ENCODE data around the gene HEXB. TPM values are rescaled to one million over a fixed set of nuclear protein-coding genes. Genes with fewer than 3 reads are reported as not detected.

The HEXB gene
- total RNA-seq, 2 donors from 2014 or later, result 38.2 to 43.2 TPM

DNA sequence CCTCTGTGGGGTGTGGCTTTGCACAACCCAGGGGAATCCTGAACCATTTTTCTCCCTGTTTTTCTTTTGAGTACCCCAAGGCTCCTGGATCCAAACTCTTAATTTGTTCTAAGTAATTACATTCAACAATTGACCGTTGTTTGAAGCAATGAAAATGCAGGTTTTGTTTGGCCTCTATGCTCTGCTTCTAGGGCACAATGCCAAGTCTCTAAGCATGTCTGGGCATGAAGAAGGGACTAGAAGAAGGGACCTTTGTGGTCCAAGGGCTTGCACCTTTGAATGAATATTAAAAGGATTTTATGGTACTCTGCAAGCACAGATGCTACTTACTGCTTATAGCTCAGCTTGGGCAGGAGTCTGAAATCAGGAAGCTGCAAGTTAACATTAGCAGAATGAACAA is 37.9 kb upstream of the HEXB start:
- H3K4me1 Mint-ChIP-seq, result peaks cover 2% of the 10 kb centered on the region
- H3K27me3 Mint-ChIP-seq, result peaks cover 31% of the 10 kb centered on the region
- ATAC-seq (no peak), DNase-seq (no peak)
- no peaks in the 10 kb centered on the region for H3K36me3 Mint-ChIP-seq (ENCODE audit: low read depth)
- no peaks in the 10 kb centered on the region for H3K9me3 ChIP-seq (ENCODE audit: control insufficient read depth, low read length, poor library complexity, severe bottlenecking)
- no peak overlapping the region for H3K27ac Mint-ChIP-seq
- H3K4me3 Mint-ChIP-seq, result no peak overlapping the region

DNA sequence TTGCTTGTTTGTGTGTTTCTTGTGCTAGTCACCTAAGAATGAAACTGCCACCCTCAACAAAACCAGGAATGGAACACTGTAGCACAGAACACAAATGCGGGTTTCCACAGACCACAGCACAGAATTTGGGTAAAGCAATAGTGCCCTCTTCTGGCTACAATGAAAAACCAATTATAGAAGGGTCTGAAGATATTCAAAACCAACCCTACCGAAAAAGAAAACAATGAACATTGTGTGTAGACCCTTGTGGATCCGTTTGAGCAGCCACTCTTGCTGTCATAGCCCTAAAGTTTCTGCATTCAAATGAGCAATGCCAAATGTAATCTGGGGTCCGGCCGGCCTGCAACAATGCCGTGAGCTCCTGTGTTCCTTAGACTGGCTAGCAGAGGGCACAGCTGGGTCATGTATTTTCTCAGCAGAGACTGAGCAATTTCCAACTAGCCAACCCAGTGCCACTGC is 36.2 kb upstream of the HEXB start:
- H3K9me3 ChIP-seq (ENCODE audit: control insufficient read depth, low read length, poor library complexity, severe bottlenecking), result no peaks in the 10 kb centered on the region
- ATAC-seq, result peak; percentile 79
- Mint-ChIP-seq H3K36me3 (ENCODE audit: low read depth) (no peaks in the 10 kb centered on the region), H3K27ac (no peak overlapping the region), H3K4me1 (no peaks in the 10 kb centered on the region), H3K27me3 (peaks cover 24% of the 10 kb centered on the region), H3K4me3 (no peak overlapping the region)
- no peak for DNase-seq

DNA sequence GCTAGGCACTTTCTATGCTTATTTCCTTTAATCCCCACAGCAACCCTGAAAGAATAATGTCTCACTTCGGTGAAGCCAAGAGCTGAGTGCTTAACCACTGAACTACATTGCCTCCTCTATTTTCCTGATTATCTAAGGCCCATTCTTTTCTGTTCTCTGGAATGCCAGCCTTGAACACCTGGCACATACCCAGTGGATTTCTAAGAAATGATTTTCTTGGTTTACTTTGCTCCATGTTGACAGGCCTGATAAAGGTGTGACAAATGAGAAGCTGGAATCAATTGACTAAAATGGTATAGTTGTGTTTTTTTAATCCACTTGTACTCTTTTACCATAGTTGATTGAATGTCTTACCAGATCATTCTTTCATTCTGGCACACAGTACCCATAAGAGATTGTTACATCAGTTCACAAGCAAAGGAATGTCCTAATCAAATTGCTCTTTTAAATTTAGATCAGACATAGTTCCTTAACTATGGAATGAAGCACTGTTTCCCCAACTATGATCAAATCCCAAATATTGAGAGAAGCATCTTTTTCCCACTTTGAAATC is 35.5 kb upstream of the HEXB start:
- no peaks in the 10 kb centered on the region for H3K4me1 Mint-ChIP-seq
- H3K27me3 Mint-ChIP-seq, result peaks cover 24% of the 10 kb centered on the region
- H3K4me3 Mint-ChIP-seq, result no peak overlapping the region
- H3K36me3 Mint-ChIP-seq (ENCODE audit: low read depth), result no peaks in the 10 kb centered on the region
- H3K9me3 ChIP-seq (ENCODE audit: control insufficient read depth, low read length, poor library complexity, severe bottlenecking), result no peaks in the 10 kb centered on the region
- no peak for ATAC-seq
- no peak overlapping the region for H3K27ac Mint-ChIP-seq
- no peak for DNase-seq

DNA sequence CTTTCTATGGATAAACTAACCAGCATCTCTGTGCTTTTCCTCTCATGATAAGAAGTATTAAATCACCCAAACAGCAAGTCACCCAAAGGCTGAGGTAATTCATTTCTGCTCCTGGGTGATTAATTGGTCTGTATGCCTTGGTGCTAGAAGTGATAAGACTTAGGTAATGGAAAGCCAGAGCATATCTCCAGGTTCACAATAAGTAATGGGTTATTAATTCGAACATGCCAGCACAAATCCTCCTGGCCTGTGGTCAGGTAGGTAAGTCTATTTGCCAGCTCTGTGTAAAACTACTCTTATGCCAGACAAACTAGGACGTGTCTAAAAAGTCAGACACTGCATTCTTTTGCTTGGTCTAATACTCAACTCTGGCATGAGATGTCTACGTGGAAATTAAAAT is 33.3 kb upstream of the HEXB start:
- DNase-seq, result no peak
- Mint-ChIP-seq H3K36me3 (ENCODE audit: low read depth) (no peaks in the 10 kb centered on the region), H3K4me3 (no peak overlapping the region), H3K4me1 (no peaks in the 10 kb centered on the region), H3K27me3 (peaks cover 22% of the 10 kb centered on the region), H3K27ac (no peak overlapping the region)
- ATAC-seq, result no peak
- H3K9me3 ChIP-seq (ENCODE audit: control insufficient read depth, low read length, poor library complexity, severe bottlenecking), result no peaks in the 10 kb centered on the region

DNA sequence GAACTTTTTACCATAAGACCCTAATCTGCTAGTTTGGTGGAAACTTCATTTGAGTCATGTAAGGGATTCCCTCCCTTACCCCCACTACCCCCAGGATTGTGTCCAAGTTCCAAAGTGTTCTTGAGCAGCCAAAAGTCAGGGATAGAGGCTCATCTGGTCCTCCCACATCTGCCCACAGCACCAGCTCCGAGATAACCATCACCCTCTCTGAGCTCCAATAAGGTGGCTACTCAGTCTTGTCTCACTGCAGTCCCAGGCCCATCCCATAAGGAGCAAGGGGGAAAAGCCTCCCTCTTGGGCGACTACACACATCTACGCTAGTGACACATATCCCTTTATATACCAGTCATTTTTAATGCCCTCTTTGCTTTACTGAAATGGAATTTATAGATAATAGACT is 32.5 kb upstream of the HEXB start:
- Mint-ChIP-seq H3K27me3 (peaks cover 25% of the 10 kb centered on the region), H3K36me3 (ENCODE audit: low read depth) (peaks cover 5% of the 10 kb centered on the region), H3K27ac (no peak overlapping the region), H3K4me1 (no peaks in the 10 kb centered on the region), H3K4me3 (no peak overlapping the region)
- DNase-seq (no peak), ATAC-seq (no peak)
- H3K9me3 ChIP-seq (ENCODE audit: control insufficient read depth, low read length, poor library complexity, severe bottlenecking), result no peaks in the 10 kb centered on the region

DNA sequence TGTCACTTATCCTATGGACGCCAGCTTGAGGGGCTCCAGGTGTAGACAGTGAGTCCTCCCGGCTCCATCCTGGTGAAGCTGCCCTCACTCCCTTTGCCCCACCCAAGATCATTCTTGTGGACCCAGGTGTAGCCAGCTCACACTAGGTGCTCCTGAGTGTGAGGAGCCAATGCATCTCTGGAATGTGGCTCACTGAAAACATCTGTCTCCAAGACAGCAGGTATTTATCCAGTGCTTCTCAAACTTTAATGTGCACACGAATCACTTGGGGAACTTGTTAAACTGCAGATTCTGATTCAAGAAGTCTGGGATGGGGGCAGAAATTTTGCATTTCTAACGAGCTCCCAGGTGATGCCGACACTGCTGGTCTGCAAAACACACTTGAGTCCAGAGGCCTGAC is 31.0 kb upstream of the HEXB start:
- H3K27me3 Mint-ChIP-seq, result peaks cover 34% of the 10 kb centered on the region

DNA sequence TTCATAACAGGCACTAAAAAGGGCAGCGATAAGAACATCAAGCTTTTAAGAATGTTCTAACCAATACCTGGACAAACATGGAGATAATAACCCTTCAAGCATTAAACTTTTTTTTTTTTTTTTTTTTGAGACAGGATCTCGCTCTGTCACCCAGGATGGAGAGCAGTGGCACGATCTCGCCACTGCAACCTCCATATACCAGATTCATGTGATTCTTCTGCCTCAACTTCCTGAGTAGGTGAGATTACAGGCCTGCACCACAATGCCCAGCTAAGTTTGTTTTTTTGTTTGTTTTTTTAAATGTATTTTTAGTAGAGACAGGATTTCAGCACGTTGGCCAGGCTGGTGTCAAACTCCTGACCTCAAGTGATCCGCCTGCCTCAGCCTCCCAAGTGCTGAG is 29.8 kb upstream of the HEXB start:
- DNase-seq, result no peak
- no peak overlapping the region for H3K27ac Mint-ChIP-seq
- H3K36me3 Mint-ChIP-seq (ENCODE audit: low read depth), result peaks cover 5% of the 10 kb centered on the region
- no peaks in the 10 kb centered on the region for H3K9me3 ChIP-seq (ENCODE audit: control insufficient read depth, low read length, poor library complexity, severe bottlenecking)
- H3K4me1 Mint-ChIP-seq, result no peaks in the 10 kb centered on the region
- H3K27me3 Mint-ChIP-seq, result peaks cover 38% of the 10 kb centered on the region
- ATAC-seq, result no peak
- no peak overlapping the region for H3K4me3 Mint-ChIP-seq

More for the DNA sequence above, 31.0 kb upstream of the HEXB start:
- Mint-ChIP-seq H3K4me1 (no peaks in the 10 kb centered on the region), H3K4me3 (no peak overlapping the region), H3K36me3 (ENCODE audit: low read depth) (peaks cover 5% of the 10 kb centered on the region), H3K27ac (no peak overlapping the region)
- ATAC-seq (no peak), DNase-seq (no peak)
- H3K9me3 ChIP-seq (ENCODE audit: control insufficient read depth, low read length, poor library complexity, severe bottlenecking), result no peaks in the 10 kb centered on the region

DNA sequence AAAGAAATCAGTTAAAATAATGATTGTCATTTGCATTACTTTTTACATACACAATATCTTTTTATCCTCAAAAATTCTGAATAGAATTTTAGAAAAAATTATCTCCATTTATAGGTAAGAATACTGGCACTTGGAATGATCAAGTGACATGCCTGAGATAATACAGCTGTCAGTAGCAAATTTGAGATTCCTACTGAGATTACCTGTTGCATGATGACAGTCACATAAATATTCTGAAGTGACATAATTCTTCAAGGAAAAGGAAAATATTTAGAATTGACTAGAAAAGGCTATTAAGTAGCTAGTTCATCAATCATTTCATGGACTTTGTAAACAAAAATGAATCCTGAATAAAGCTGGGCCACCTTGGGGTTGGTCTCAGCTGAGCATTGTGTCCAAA is 29.3 kb upstream of the HEXB start:
- Mint-ChIP-seq H3K27me3 (peaks cover 39% of the 10 kb centered on the region), H3K4me3 (no peak overlapping the region), H3K27ac (no peak overlapping the region)

DNA sequence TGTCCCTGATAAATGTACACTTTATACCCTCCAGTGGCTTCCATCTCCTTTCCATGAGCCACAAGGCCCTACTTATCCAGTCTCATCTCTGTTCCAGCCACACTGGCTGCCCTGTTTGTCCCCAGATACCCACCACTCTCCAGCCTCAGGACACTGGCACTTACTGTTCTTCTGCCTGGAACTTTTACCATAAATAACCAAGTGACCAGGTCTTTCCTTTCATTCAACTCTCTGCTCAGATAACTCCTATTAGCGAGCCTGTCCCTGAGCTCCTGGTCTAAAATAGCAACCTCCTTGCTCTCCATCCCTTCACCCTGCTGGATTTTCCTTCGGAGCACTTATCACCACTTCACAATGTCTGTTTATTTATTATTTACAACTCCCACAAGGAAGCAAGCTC is 27.9 kb upstream of the HEXB start:
- H3K9me3 ChIP-seq (ENCODE audit: control insufficient read depth, low read length, poor library complexity, severe bottlenecking), result no peaks in the 10 kb centered on the region
- H3K27me3 Mint-ChIP-seq, result peaks cover 42% of the 10 kb centered on the region
- no peak overlapping the region for H3K27ac Mint-ChIP-seq
- ATAC-seq, result no peak
- peaks cover 5% of the 10 kb centered on the region for H3K36me3 Mint-ChIP-seq (ENCODE audit: low read depth)
- peak overlapping the region; percentile 55 for H3K4me3 Mint-ChIP-seq
- DNase-seq, result no peak
- peaks cover 3% of the 10 kb centered on the region for H3K4me1 Mint-ChIP-seq

More for the DNA sequence above, 29.3 kb upstream of the HEXB start:
- peaks cover under 1% of the 10 kb centered on the region for H3K4me1 Mint-ChIP-seq
- DNase-seq (no peak), ATAC-seq (no peak)
- H3K36me3 Mint-ChIP-seq (ENCODE audit: low read depth), result peaks cover 5% of the 10 kb centered on the region
- H3K9me3 ChIP-seq (ENCODE audit: control insufficient read depth, low read length, poor library complexity, severe bottlenecking), result no peaks in the 10 kb centered on the region

DNA sequence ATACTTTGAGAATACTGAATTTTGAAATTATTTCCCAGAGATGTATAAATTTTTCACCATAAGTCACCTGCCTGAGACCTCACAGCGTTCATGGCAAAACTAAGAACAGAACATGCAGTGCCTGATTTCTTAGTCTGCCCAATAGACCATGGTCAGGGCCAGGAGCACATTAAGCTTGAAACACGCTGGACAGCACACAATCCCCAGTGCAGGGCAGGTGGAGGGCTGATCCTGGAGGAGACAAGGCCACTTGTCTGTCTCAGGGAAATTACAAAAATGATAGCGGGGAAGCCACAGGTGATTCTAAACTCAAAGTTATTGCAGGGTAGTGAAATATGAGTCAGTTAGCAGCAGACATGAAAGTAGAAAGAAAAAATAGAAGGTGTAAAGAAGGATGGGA is 25.9 kb upstream of the HEXB start:
- Mint-ChIP-seq H3K27me3 (peaks cover 53% of the 10 kb centered on the region), H3K4me1 (peaks cover 5% of the 10 kb centered on the region), H3K36me3 (ENCODE audit: low read depth) (peaks cover 5% of the 10 kb centered on the region), H3K27ac (no peak overlapping the region), H3K4me3 (no peak overlapping the region)
- no peaks in the 10 kb centered on the region for H3K9me3 ChIP-seq (ENCODE audit: control insufficient read depth, low read length, poor library complexity, severe bottlenecking)
- no peak for ATAC-seq
- DNase-seq, result no peak

DNA sequence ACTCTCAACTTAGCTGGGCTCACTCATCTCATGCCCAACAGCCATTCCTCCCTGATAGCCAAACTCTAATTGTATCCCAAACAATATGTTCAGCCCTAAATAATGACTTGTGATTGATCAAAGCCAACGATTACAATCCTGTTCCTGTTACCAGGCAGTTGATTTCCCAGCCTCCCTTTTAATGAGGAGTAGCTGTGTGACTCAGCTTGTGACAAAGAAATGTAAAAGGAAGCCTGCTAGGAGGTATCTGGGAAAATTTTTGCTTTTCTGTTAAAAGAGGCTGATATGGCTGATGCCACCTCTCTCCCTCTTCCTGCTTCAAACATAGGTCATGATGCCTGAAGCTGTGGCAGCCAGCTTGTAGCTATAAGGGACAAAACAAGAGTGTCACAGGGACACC is 24.9 kb upstream of the HEXB start:
- Mint-ChIP-seq H3K36me3 (ENCODE audit: low read depth) (peaks cover 5% of the 10 kb centered on the region), H3K27ac (no peak overlapping the region), H3K4me3 (no peak overlapping the region), H3K27me3 (peaks cover 53% of the 10 kb centered on the region), H3K4me1 (peaks cover 5% of the 10 kb centered on the region)
- ATAC-seq (no peak), DNase-seq (no peak)
- no peaks in the 10 kb centered on the region for H3K9me3 ChIP-seq (ENCODE audit: control insufficient read depth, low read length, poor library complexity, severe bottlenecking)

DNA sequence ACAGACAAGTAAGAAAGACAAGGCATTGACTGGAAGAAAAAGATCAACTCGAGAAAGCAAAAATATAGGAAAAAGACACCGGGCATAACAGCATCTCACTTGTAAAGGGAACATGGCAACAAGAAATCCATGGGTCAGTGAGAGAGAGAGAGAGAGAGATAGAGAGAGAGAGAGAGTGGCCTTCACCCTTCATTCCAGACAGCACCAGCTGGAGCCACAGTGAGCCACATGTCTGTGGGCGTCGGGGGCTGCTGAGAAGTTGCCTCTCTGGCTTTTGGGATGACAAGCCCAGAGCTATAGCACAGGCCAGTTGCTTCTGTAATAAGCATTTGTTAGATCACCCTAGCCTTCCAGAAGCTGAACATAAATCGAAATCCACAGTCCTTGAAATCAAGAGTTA is 24.2 kb upstream of the HEXB start:
- peaks cover 5% of the 10 kb centered on the region for H3K4me1 Mint-ChIP-seq
- no peaks in the 10 kb centered on the region for H3K9me3 ChIP-seq (ENCODE audit: control insufficient read depth, low read length, poor library complexity, severe bottlenecking)
- peaks cover 5% of the 10 kb centered on the region for H3K36me3 Mint-ChIP-seq (ENCODE audit: low read depth)
- H3K27ac Mint-ChIP-seq, result no peak overlapping the region
- ATAC-seq, result no peak
- no peak for DNase-seq
- peaks cover 53% of the 10 kb centered on the region for H3K27me3 Mint-ChIP-seq
- no peak overlapping the region for H3K4me3 Mint-ChIP-seq

DNA sequence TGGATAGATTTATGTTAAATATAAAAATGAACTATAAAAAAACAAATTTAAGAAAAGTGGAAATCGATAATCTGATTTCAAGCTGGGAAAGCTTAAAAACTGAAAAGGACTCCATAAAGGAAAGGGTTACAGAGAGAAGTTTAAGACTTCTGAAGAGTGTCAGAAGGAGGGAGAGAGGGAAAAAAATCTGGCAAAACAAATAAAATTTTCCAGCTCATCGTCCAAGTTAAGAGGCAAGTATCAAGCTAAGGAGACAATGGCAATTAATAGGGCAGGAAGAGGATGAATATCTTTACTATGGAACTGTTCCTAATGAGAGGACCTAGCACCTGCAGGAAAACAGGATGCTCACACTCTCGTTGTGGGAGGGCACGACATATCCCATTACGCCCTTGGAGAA is 20.5 kb upstream of the HEXB start:
- DNase-seq (no peak), ATAC-seq (no peak)
- Mint-ChIP-seq H3K27ac (no peak overlapping the region), H3K36me3 (ENCODE audit: low read depth) (peaks cover 2% of the 10 kb centered on the region), H3K4me3 (no peak overlapping the region), H3K4me1 (peaks cover 5% of the 10 kb centered on the region), H3K27me3 (peaks cover 29% of the 10 kb centered on the region)
- no peaks in the 10 kb centered on the region for H3K9me3 ChIP-seq (ENCODE audit: control insufficient read depth, low read length, poor library complexity, severe bottlenecking)

DNA sequence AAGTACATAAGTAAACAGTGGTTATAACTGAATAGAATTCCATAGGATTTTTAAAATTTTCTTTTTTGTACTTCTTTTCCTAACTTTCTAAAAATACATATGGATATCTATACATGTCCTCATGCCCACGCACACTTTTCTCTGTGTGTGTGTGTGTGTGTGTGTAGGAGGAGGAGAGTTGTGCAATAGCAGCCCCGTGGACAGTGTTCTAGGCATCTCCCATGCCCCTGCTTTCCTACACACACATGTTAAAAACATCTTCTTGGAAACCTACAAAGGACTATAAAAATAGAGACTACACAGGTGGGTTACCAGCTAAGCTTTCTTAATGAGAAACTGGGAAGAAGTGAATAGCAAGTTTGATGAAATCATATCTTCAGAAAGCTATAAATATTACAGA is 19.8 kb upstream of the HEXB start:
- DNase-seq, result no peak
- no peaks in the 10 kb centered on the region for H3K9me3 ChIP-seq (ENCODE audit: control insufficient read depth, low read length, poor library complexity, severe bottlenecking)
- Mint-ChIP-seq H3K27ac (no peak overlapping the region), H3K4me3 (no peak overlapping the region), H3K27me3 (peaks cover 25% of the 10 kb centered on the region), H3K4me1 (peaks cover 5% of the 10 kb centered on the region), H3K36me3 (ENCODE audit: low read depth) (peaks cover 2% of the 10 kb centered on the region)
- no peak for ATAC-seq

All from T-helper 17 cell (primary cell).